ENCODE results near the gene BORCS6.

Gene BORCS6

GRCh38 chr17:8189711-8190477 is at the start of gene BORCS6:
Gene BORCS6, minus strand, starts transcription at chr17:8190180. Its CDS starts 40 bp downstream, at chr17:8190140.
- Histone ChIP-seq H3K27ac (peak within 1 kb of the TSS; percentile 90), H3K4me1 (peaks cover 45% of the 10 kb centered on the region), H3K9ac (peak within 1 kb of the TSS; percentile 92), H3K9me3 (no peaks in the 10 kb centered on the region), H3K36me3 (no peaks in the 10 kb centered on the region), H3K4me3 (peak within 1 kb of the TSS; percentile 86), H4K20me1 (peaks cover 20% of the 10 kb centered on the region), H3K27me3 (no peaks in the 10 kb centered on the region), H3K4me2 (peak within 1 kb of the TSS; percentile 95)
- no peak for TF ChIP-seq Cebpa-rat (IDR thresholded peaks at IDR 0.05)

GRCh38 chr17:8237886-8238285 is 47.9 kb upstream of the BORCS6 start:
- no peak overlapping the region for H3K27ac ChIP-seq
- TF ChIP-seq Cebpa-rat (IDR thresholded peaks at IDR 0.05): no peak
- H3K9ac ChIP-seq: no peak overlapping the region
- H3K4me3 ChIP-seq: no peak overlapping the region
- H3K27me3 ChIP-seq: no peaks in the 10 kb centered on the region
- H3K4me2 ChIP-seq: no peak overlapping the region
- peaks cover 99% of the 10 kb centered on the region for H3K36me3 ChIP-seq
- no peaks in the 10 kb centered on the region for H3K4me1 ChIP-seq
- peaks cover 23% of the 10 kb centered on the region for H4K20me1 ChIP-seq
- no peaks in the 10 kb centered on the region for H3K9me3 ChIP-seq

DNA sequence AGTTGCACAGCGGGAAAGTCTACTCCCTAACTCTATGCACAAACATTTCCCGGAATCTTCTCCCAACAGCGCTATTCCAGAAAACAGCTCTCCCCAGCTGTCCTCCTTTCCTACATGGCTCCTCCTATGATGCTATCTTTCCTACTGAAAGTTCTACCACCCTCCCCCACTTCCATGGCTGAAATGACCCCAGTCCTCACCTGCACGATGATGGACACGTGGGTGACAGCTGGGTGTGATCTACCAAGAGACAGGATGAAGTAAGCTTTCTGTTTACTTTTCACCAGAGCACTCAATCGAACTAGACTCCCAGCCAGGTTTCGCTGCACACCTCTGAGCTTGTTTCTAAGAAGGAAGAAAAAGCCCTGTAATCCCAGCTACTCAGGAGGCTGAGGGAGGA is 47.2 kb upstream of the BORCS6 start:
- H3K9me3 ChIP-seq: no peaks in the 10 kb centered on the region
- H3K4me3 ChIP-seq: no peak overlapping the region
- no peak overlapping the region for H3K9ac ChIP-seq
- no peak overlapping the region for H3K27ac ChIP-seq
- H3K27me3 ChIP-seq: no peaks in the 10 kb centered on the region
- peaks cover 22% of the 10 kb centered on the region for H4K20me1 ChIP-seq
- H3K36me3 ChIP-seq: peaks cover 100% of the 10 kb centered on the region
- H3K4me1 ChIP-seq: no peaks in the 10 kb centered on the region
- H3K4me2 ChIP-seq: no peak overlapping the region
- no peak for TF ChIP-seq Cebpa-rat (IDR thresholded peaks at IDR 0.05)

DNA sequence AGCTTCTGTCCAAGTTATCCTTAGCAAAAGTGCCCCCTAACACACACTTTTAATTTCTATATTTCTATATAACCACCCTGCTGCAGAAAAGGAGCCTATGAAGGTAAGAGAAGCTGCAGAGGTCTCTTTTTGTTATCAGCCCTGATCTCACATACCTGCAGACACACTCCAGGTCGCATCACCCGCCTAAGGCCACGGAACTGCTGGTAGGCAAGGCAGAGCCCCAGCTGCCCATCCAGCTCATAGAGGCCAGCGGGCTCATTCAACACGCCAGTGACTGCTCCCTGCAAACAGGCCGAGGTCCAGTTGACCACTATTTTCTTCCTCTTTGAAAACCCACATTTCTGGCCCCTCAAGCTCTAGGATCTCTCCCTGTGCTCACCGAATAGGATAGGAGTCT is 45.7 kb upstream of the BORCS6 start:
- H3K27ac ChIP-seq: no peak overlapping the region

GRCh38 chr17:8234361-8235270 is 44.6 kb upstream of the BORCS6 start:
- H3K27ac ChIP-seq: no peak overlapping the region
- no peak overlapping the region for H3K4me2 ChIP-seq
- H3K27me3 ChIP-seq: no peaks in the 10 kb centered on the region
- H3K9ac ChIP-seq: 0 out of 2 replicates have a peak overlapping the region, but pooled peaks have one; percentile 10
- TF ChIP-seq Cebpa-rat (IDR thresholded peaks at IDR 0.05): no peak
- no peaks in the 10 kb centered on the region for H3K9me3 ChIP-seq
- H4K20me1 ChIP-seq: peaks cover 22% of the 10 kb centered on the region
- H3K36me3 ChIP-seq: peaks cover 100% of the 10 kb centered on the region
- H3K4me1 ChIP-seq: no peaks in the 10 kb centered on the region
- H3K4me3 ChIP-seq: no peak overlapping the region

More for the DNA sequence above, 45.7 kb upstream of the BORCS6 start:
- Histone ChIP-seq H3K4me2 (no peak overlapping the region), H3K27me3 (no peaks in the 10 kb centered on the region), H3K9me3 (no peaks in the 10 kb centered on the region), H3K4me3 (no peak overlapping the region), H3K36me3 (peaks cover 100% of the 10 kb centered on the region), H4K20me1 (peaks cover 22% of the 10 kb centered on the region), H3K9ac (no peak overlapping the region), H3K4me1 (no peaks in the 10 kb centered on the region)
- no peak for TF ChIP-seq Cebpa-rat (IDR thresholded peaks at IDR 0.05)

DNA sequence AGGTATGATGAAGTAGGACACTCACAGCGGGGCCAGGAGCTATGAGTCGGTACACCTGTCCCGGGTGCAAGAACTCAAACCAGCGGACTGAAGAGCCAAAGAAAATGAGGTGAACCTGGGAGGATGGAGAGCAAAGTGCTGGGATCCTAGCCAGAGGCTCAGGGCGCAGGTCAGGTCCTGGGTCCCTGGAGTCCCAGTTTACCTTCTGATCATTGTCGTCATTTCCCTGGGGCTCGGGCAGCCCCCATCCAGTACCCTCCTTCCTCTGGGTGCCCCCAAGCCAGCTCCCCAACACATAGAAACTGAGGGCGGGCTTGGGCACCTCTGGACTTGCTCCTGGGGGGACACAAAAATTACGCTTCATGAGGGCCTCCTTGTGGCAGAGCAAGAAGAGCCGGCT is 41.7 kb upstream of the BORCS6 start:
- no peak overlapping the region for H3K27ac ChIP-seq
- H3K27me3 ChIP-seq: no peaks in the 10 kb centered on the region
- H3K4me3 ChIP-seq: no peak overlapping the region
- H3K36me3 ChIP-seq: peaks cover 97% of the 10 kb centered on the region
- H3K4me2 ChIP-seq: no peak overlapping the region
- TF ChIP-seq Cebpa-rat (IDR thresholded peaks at IDR 0.05): no peak
- peaks cover 17% of the 10 kb centered on the region; the same call in 1 of the 2 replicates for H4K20me1 ChIP-seq
- no peak overlapping the region for H3K9ac ChIP-seq
- peaks cover 14% of the 10 kb centered on the region for H3K4me1 ChIP-seq
- H3K9me3 ChIP-seq: no peaks in the 10 kb centered on the region

GRCh38 chr17:8227238-8227581 is 37.2 kb upstream of the BORCS6 start:
- H3K4me1 ChIP-seq: peaks cover 48% of the 10 kb centered on the region
- peak overlapping the region; percentile 76; the same call in 1 of the 2 replicates for H3K9ac ChIP-seq
- H4K20me1 ChIP-seq: no peaks in the 10 kb centered on the region
- H3K36me3 ChIP-seq: peaks cover 52% of the 10 kb centered on the region
- peak overlapping the region; percentile 70 for H3K27ac ChIP-seq
- peak overlapping the region; percentile 78 for H3K4me2 ChIP-seq
- H3K9me3 ChIP-seq: no peaks in the 10 kb centered on the region
- no peaks in the 10 kb centered on the region for H3K27me3 ChIP-seq
- H3K4me3 ChIP-seq: peak overlapping the region; percentile 65
- no peak for TF ChIP-seq Cebpa-rat (IDR thresholded peaks at IDR 0.05)

GRCh38 chr17:8226536-8227237 is 36.7 kb upstream of the BORCS6 start:
- H3K9me3 ChIP-seq: no peaks in the 10 kb centered on the region
- peak overlapping the region; percentile 65 for H3K4me3 ChIP-seq
- H3K27me3 ChIP-seq: no peaks in the 10 kb centered on the region
- H3K27ac ChIP-seq: peak overlapping the region; percentile 70
- no peak for TF ChIP-seq Cebpa-rat (IDR thresholded peaks at IDR 0.05)
- peaks cover 47% of the 10 kb centered on the region for H3K36me3 ChIP-seq
- H3K4me1 ChIP-seq: peaks cover 48% of the 10 kb centered on the region
- H3K4me2 ChIP-seq: peak overlapping the region; percentile 78
- no peaks in the 10 kb centered on the region for H4K20me1 ChIP-seq
- peak overlapping the region; percentile 76 for H3K9ac ChIP-seq

DNA sequence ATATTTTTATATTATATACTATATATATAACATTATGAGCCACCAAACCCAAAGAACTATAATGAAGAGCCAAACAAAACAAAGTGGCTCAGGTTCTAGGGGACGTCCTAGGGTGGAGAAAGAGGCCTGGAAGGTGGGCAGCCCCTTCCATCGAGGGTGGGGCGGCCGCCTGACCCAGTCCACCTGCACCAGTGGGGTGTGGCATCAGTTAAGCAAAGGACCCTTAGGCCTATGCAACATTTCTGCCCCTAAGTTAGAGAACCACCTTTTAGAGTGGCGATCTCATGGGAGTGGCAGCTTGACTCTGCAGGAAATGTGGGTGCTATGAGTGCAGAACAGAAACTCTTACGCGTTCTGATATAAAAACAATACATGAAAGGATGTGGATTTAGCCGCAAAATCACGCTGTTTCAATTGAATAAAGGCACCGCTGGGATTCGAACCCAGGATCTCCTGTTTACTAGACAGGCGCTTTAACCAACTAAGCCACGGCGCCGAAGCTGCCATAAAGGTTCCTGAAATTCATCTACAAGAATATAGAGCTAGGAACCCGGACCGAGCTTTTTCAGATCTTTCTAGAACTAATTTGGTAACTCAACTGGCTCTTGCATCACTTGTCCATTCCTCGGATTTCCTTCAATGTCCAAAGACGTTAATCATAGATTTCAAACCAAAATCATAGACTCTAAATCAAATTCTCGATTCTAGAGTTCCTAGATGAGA is 36.0 kb upstream of the BORCS6 start:
- no peak for TF ChIP-seq Cebpa-rat (IDR thresholded peaks at IDR 0.05)
- Histone ChIP-seq H4K20me1 (no peaks in the 10 kb centered on the region), H3K9ac (peak overlapping the region; percentile 76), H3K4me3 (peak overlapping the region; percentile 65), H3K27me3 (no peaks in the 10 kb centered on the region), H3K4me2 (peak overlapping the region; percentile 78), H3K9me3 (no peaks in the 10 kb centered on the region), H3K36me3 (peaks cover 39% of the 10 kb centered on the region), H3K27ac (peak overlapping the region; percentile 70), H3K4me1 (peaks cover 48% of the 10 kb centered on the region)

Measured in BLaER1 (cell line).